CD4-positive, alpha-beta T cell (primary cell): ENCODE results near the gene CD63. TPM values are rescaled to one million over a fixed set of nuclear protein-coding genes. Genes with fewer than 3 reads are reported as not detected.

Experiments used
- ATAC-seq: fragments of 200-7000 bp; cut with Tn5 transposase; one replicate; pipeline ENCODE4 v1.10.0; 2022; ENCODE audit warnings: mild to moderate bottlenecking; ENCODE audit not compliant: poor library complexity
- CTCF ChIA-PET: fragments of 350-600 bp; sonication (Branson Sonifier 250); formaldehyde crosslinking; loops from one replicate; lab custom pipeline; 2021; ENCODE audit warnings: antibody characterized with exemption, inconsistent platforms; lab: Charles Lee
- POLR2A ChIA-PET: fragments of 350-600 bp; sonication (Branson Sonifier 250); formaldehyde crosslinking; loops from one replicate; lab custom pipeline; 2021; ENCODE audit warnings: antibody characterized with exemption, inconsistent platforms; lab: Charles Lee
- DNase-seq, 14 experiments: peaks; one replicate each; pipeline ENCODE4 v3.0.0-alpha.2; 2013 to 2020; ENCODE audit warnings: mixed read lengths in 2 of 14
- H3K27ac ChIP-seq, 2 donors: one replicate each; pipeline versions ENCODE4 v1.5.1 to v1.7.0; 2013; ENCODE audit warnings: low read length in 2 of 2, low read depth in 1 of 2, mild to moderate bottlenecking in 1 of 2
- H3K27me3 ChIP-seq, 2 experiments: 1 replicate in 1 of 2; 2 replicates in 1 of 2; pipeline versions ENCODE4 v1.6.1 to v1.7.0; 2013; ENCODE audit warnings: low read length in 2 of 2, control low read depth in 1 of 2, mild to moderate bottlenecking in 1 of 2, moderate library complexity in 1 of 2; ENCODE audit not compliant: insufficient read depth in 2 of 2, control insufficient read depth in 1 of 2
- H3K36me3 ChIP-seq: one replicate; pipeline ENCODE4 v1.6.1; 2013; ENCODE audit warnings: low read length, control low read depth; ENCODE audit not compliant: insufficient read depth
- H3K4me1 ChIP-seq: one replicate; pipeline ENCODE4 v1.6.1; 2013; ENCODE audit warnings: low read length, control low read depth; ENCODE audit not compliant: insufficient read depth
- H3K4me3 ChIP-seq: one replicate; pipeline ENCODE4 v1.5.1; 2013; ENCODE audit warnings: mild to moderate bottlenecking, low read length, moderate library complexity
- H3K9me3 ChIP-seq, 2 experiments: 1 replicate in 1 of 2; 2 replicates in 1 of 2; pipeline versions ENCODE4 v1.6.1 to v1.7.0; 2013; ENCODE audit warnings: low read length in 2 of 2, mild to moderate bottlenecking in 2 of 2, control low read depth in 1 of 2, moderate library complexity in 1 of 2; ENCODE audit not compliant: control insufficient read depth in 1 of 2, insufficient read depth in 1 of 2
- H3K27ac Mint-ChIP-seq: one replicate; pipeline ENCODE4 v1.8.0; 2020; ENCODE audit warnings: mixed read lengths
- H3K27me3 Mint-ChIP-seq: one replicate; pipeline ENCODE4 v1.8.0; 2021; ENCODE audit warnings: mixed read lengths
- H3K36me3 Mint-ChIP-seq: one replicate; pipeline ENCODE4 v1.8.0; 2021; ENCODE audit warnings: low read depth, mixed read lengths
- H3K4me1 Mint-ChIP-seq: one replicate; pipeline ENCODE4 v1.8.0; 2021; ENCODE audit warnings: low read depth, mixed read lengths
- H3K4me3 Mint-ChIP-seq: one replicate; pipeline ENCODE4 v1.8.0; 2020; ENCODE audit warnings: mild to moderate bottlenecking, mixed read lengths
- H3K9me3 Mint-ChIP-seq: one replicate; pipeline ENCODE4 v1.8.0; 2020; ENCODE audit warnings: mixed read lengths
- CTCF ChIP-seq: fragments of 200-600 bp; IDR thresholded peaks from one replicate; pipeline ENCODE4 v1.8.0; 2022; ENCODE audit warnings: antibody characterized with exemption, mild to moderate bottlenecking
- intact Hi-C, 2 experiments: fragments of 100-400 bp; cut with DNase I in 1 of 2; cut with micrococcal nuclease in 1 of 2; formaldehyde crosslinking; loops; one replicate each; pipeline versions ENCODE4 v1.15.1 to v1.9.0; 2023 to 2025; cut with DNase I, micrococcal nuclease
- total RNA-seq, 174 experiments: library from RNA in 2 of 174; stranded (reverse) in 2 of 174; gene quantifications; one replicate each; pipeline ENCODE4 v1.2.3 and lab custom pipeline; 2021 to 2026

The CD63 gene
- total RNA-seq, 2 experiments from 2014 or later: 34.0 to 36.4 TPM

- intact Hi-C loops: loop anchor here in 1 of 2 experiments (10.0 kb wide), 2 partner anchors 79 to 371 kb away; partner anchors contain the start of gene PA2G4
- no peaks in the 10 kb centered on the region for H3K9me3 Mint-ChIP-seq
Observed at GRCh38 chr12:55733858-55734257, 5.0 kb upstream of the CD63 start.

GRCh38 chr12:55733021-55733555 is 4.3 kb upstream of the CD63 start:
- Mint-ChIP-seq H3K4me3 (no peak overlapping the region), H3K27ac (no peak overlapping the region), H3K36me3 (no peaks in the 10 kb centered on the region), H3K9me3 (no peaks in the 10 kb centered on the region), H3K27me3 (no peaks in the 10 kb centered on the region), H3K4me1 (peaks cover 40% of the 10 kb centered on the region)
- Histone ChIP-seq H3K4me1 (peaks cover 34% of the 10 kb centered on the region), H3K36me3 (no peaks in the 10 kb centered on the region), H3K4me3 (no peak overlapping the region), H3K27ac (no peak overlapping the region), H3K9me3 (no peaks in the 10 kb centered on the region), H3K27me3 (no peaks in the 10 kb centered on the region)
- ATAC-seq (no peak), DNase-seq (no peak)
- ChIA-PET POLR2A (no interaction called here), CTCF (interaction anchor here (1.2 kb wide), 1 partner anchor 8 kb away, joined by 4 read pairs; no protein-coding TSS in a partner anchor)
- intact Hi-C loops: loop anchor here in 1 of 2 experiments (10.0 kb wide), 2 partner anchors 78 to 372 kb away; partner anchors contain the start of gene PA2G4
- no peak for TF ChIP-seq CTCF

More at GRCh38 chr12:55733858-55734257, 5.0 kb upstream of the CD63 start:
- Mint-ChIP-seq H3K4me3 (no peak overlapping the region), H3K36me3 (no peaks in the 10 kb centered on the region), H3K27ac (no peak overlapping the region), H3K27me3 (no peaks in the 10 kb centered on the region), H3K4me1 (peaks cover 48% of the 10 kb centered on the region)
- Histone ChIP-seq H3K27ac (no peak overlapping the region), H3K4me1 (peaks cover 36% of the 10 kb centered on the region), H3K27me3 (no peaks in the 10 kb centered on the region), H3K36me3 (no peaks in the 10 kb centered on the region), H3K4me3 (no peak overlapping the region), H3K9me3 (no peaks in the 10 kb centered on the region)
- DNase-seq (no peak), ATAC-seq (no peak)
- POLR2A ChIA-PET: no interaction called here
- TF ChIP-seq CTCF: no peak
- CTCF ChIA-PET: interaction anchor here (1.2 kb wide), 1 partner anchor 9 kb away, joined by 4 read pairs; no protein-coding TSS in a partner anchor

GRCh38 chr12:55732288-55732687 is 3.5 kb upstream of the CD63 start:
- POLR2A ChIA-PET: no interaction called here
- Mint-ChIP-seq H3K9me3 (no peaks in the 10 kb centered on the region), H3K4me3 (no peak overlapping the region), H3K36me3 (no peaks in the 10 kb centered on the region), H3K27me3 (no peaks in the 10 kb centered on the region), H3K27ac (no peak overlapping the region), H3K4me1 (peaks cover 37% of the 10 kb centered on the region)
- DNase-seq (no peak), ATAC-seq (no peak)
- CTCF ChIA-PET: no interaction called here
- no peaks in the 10 kb centered on the region for H3K9me3 ChIP-seq
- TF ChIP-seq CTCF: no peak
- no peak overlapping the region for H3K27ac ChIP-seq
- H3K4me1 ChIP-seq: peaks cover 34% of the 10 kb centered on the region
- H3K4me3 ChIP-seq: no peak overlapping the region
- no peaks in the 10 kb centered on the region for H3K36me3 ChIP-seq
- intact Hi-C loops: loop anchor here in 1 of 2 experiments (10.0 kb wide), 2 partner anchors 77 to 373 kb away; partner anchors contain the start of gene PA2G4
- H3K27me3 ChIP-seq: no peaks in the 10 kb centered on the region
